GM12891 (cell line): ENCODE results near the gene TAP2.

ENCODE experiments used
- PAX5 ChIP-seq: IDR thresholded peaks from 2 replicates; pipeline ENCODE4 v1.6.1; 2011; ENCODE audit warnings: low read length, moderate library complexity, mild to moderate bottlenecking; ENCODE audit not compliant: insufficient read depth, severe bottlenecking
- POLR2A ChIP-seq: IDR thresholded peaks from 2 replicates; pipeline ENCODE4 v1.6.1; 2011; ENCODE audit warnings: low read depth, low read length, control low read depth
- POLR2AphosphoS5 ChIP-seq: IDR thresholded peaks from 2 replicates; pipeline ENCODE4 v1.6.1; 2011; ENCODE audit warnings: low read depth, low read length, control low read depth
- SPI1 ChIP-seq: IDR thresholded peaks from 2 replicates; pipeline ENCODE4 v1.6.1; 2011; ENCODE audit warnings: low read depth, low read length, control low read depth
- TAF1 ChIP-seq: IDR thresholded peaks from 2 replicates; pipeline ENCODE4 v1.6.1; 2011; ENCODE audit warnings: low read depth, low read length, control low read depth

DNA sequence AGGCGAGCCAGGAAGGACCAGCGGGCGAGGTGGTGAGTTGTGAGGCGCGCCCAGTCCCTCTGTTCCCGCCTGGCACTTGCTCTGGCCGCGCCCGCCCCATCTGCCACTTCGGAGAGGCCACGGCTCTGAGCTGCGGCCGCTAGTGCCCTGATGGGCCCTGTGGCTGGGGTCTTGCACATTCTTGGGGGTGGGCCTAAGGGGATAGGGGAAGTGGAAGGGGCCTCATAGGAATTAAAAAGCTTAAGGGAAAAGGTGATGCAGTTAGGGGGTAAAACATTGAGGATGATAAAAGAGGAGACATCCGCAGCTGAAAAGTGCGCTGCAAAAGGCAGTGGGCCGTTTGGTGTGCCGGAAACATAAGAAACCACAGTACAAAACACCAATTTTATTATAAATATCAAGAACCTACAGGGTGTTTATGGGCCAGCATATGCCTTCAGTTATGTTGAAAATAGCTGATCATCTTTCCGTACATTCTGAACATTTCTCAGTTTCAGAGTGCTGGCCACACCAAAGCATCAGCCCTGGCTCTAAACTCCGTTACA, 6.4 kb upstream of the TAP2 start:
- TF ChIP-seq POLR2A: no peak; the same call in none of the 2 replicates
- TF ChIP-seq POLR2AphosphoS5: peak; percentile 49; the same call in 1 of the 2 replicates
- TF ChIP-seq SPI1: peak; percentile 29; the same call in 1 of the 2 replicates
- peak; percentile 25; the same call in 1 of the 2 replicates for TF ChIP-seq TAF1
- no peak for TF ChIP-seq PAX5
